ENCODE data around the gene TSPAN11.

GRCh38 chr12:30930641-30931040 lies 4.1 kb downstream of the TSPAN11 start:
- TF ChIP-seq EZH2 (IDR thresholded peaks at IDR 0.05; ENCODE audit: insufficient read depth, poor library complexity, severe bottlenecking) = no peak
- no peak for TF ChIP-seq EZH2phosphoT487 (IDR thresholded peaks at IDR 0.05; ENCODE audit: insufficient read depth, low read depth)
